ENCODE data around the gene VPS16. TPM values are rescaled to one million over a fixed set of nuclear protein-coding genes. Genes with fewer than 3 reads are reported as not detected.

Gene VPS16
- total RNA-seq, 2 donors from 2014 or later: 88.0 to 101 TPM

GRCh38 chr20:2873747-2874041 is 33.1 kb downstream of the VPS16 start:
- DNase-seq (ENCODE audit: low spot score) (peak; percentile 80), ATAC-seq (peak in 1 of 2 donors; percentile 68)
- H3K36me3 Mint-ChIP-seq: no peaks in the 10 kb centered on the region
- peak overlapping the region; percentile 77 for H3K4me3 Mint-ChIP-seq
- no peaks in the 10 kb centered on the region for H3K9me3 Mint-ChIP-seq
- peaks cover 52 to 54% of the 10 kb centered on the region in 2 donors for H3K4me1 Mint-ChIP-seq (ENCODE audit: low read depth in 2 of 2)
- peak overlapping the region; percentile 52 to 83 for H3K27ac Mint-ChIP-seq
- no peaks in the 10 kb centered on the region for H3K27me3 Mint-ChIP-seq

GRCh38 chr20:2874456-2874855 is 33.9 kb downstream of the VPS16 start:
- Mint-ChIP-seq H3K27me3 (no peaks in the 10 kb centered on the region), H3K4me3 (peak overlapping the region; percentile 77), H3K9me3 (no peaks in the 10 kb centered on the region), H3K4me1 (ENCODE audit: low read depth in 2 of 2) (peaks cover 55 to 57% of the 10 kb centered on the region in 2 donors), H3K36me3 (no peaks in the 10 kb centered on the region), H3K27ac (peak overlapping the region; percentile 52 to 83)
- ATAC-seq: no peak
- DNase-seq (ENCODE audit: low spot score): no peak

- no peak for DNase-seq (ENCODE audit: low spot score)
- Mint-ChIP-seq H3K27ac (peak overlapping the region; percentile 52 to 83), H3K27me3 (no peaks in the 10 kb centered on the region), H3K36me3 (no peaks in the 10 kb centered on the region), H3K4me1 (ENCODE audit: low read depth in 2 of 2) (peaks cover 57 to 58% of the 10 kb centered on the region in 2 donors), H3K9me3 (no peaks in the 10 kb centered on the region), H3K4me3 (peak overlapping the region; percentile 47)
- no peak for ATAC-seq
Observed at GRCh38 chr20:2875690-2876203, 35.2 kb downstream of the VPS16 start.

- H3K4me1 Mint-ChIP-seq (ENCODE audit: low read depth in 2 of 2): peaks cover 40 to 44% of the 10 kb centered on the region in 2 donors
- H3K4me3 Mint-ChIP-seq: no peak overlapping the region
- ATAC-seq (no peak), DNase-seq (ENCODE audit: low spot score) (no peak)
- no peaks in the 10 kb centered on the region for H3K36me3 Mint-ChIP-seq
- H3K27ac Mint-ChIP-seq: peak overlapping the region in 1 of 2 donors; percentile 30
- H3K9me3 Mint-ChIP-seq: no peaks in the 10 kb centered on the region
- H3K27me3 Mint-ChIP-seq: no peaks in the 10 kb centered on the region
Observed at GRCh38 chr20:2878515-2878914, 38.0 kb downstream of the VPS16 start.

GRCh38 chr20:2879146-2879545 is 38.6 kb downstream of the VPS16 start:
- Mint-ChIP-seq H3K36me3 (no peaks in the 10 kb centered on the region), H3K9me3 (no peaks in the 10 kb centered on the region), H3K27me3 (no peaks in the 10 kb centered on the region), H3K4me1 (ENCODE audit: low read depth in 2 of 2) (peaks cover 46 to 48% of the 10 kb centered on the region in 2 donors), H3K4me3 (no peak overlapping the region), H3K27ac (peak overlapping the region in 1 of 2 donors; percentile 30)
- ATAC-seq (no peak), DNase-seq (ENCODE audit: low spot score) (no peak)

GRCh38 chr20:2880650-2881049 is 40.1 kb downstream of the VPS16 start:
- Mint-ChIP-seq H3K9me3 (no peaks in the 10 kb centered on the region), H3K4me3 (no peak overlapping the region), H3K4me1 (ENCODE audit: low read depth in 2 of 2) (peaks cover 48 to 49% of the 10 kb centered on the region in 2 donors), H3K27ac (peak overlapping the region in 1 of 2 donors; percentile 50), H3K27me3 (no peaks in the 10 kb centered on the region), H3K36me3 (no peaks in the 10 kb centered on the region)
- no peak for ATAC-seq
- DNase-seq (ENCODE audit: low spot score): no peak

- Mint-ChIP-seq H3K4me3 (peak overlapping the region; percentile 69), H3K4me1 (ENCODE audit: low read depth in 2 of 2) (peaks cover 47 to 48% of the 10 kb centered on the region in 2 donors)
- peak in 1 of 2 donors; percentile 24 for ATAC-seq
Observed at GRCh38 chr20:2883726-2884637, 43.4 kb downstream of the VPS16 start.

GRCh38 chr20:2887715-2888114 is 47.2 kb downstream of the VPS16 start:
- H3K27ac Mint-ChIP-seq: peak overlapping the region in 1 of 2 donors; percentile 2
- DNase-seq (ENCODE audit: low spot score) (no peak), ATAC-seq (no peak)
- H3K4me3 Mint-ChIP-seq: no peak overlapping the region
- H3K27me3 Mint-ChIP-seq: no peaks in the 10 kb centered on the region
- no peaks in the 10 kb centered on the region for H3K36me3 Mint-ChIP-seq
- H3K9me3 Mint-ChIP-seq: peaks cover 4% of the 10 kb centered on the region
- H3K4me1 Mint-ChIP-seq (ENCODE audit: low read depth in 2 of 2): peaks cover 62 to 63% of the 10 kb centered on the region in 2 donors

More at GRCh38 chr20:2883726-2884637, 43.4 kb downstream of the VPS16 start:
- DNase-seq (ENCODE audit: low spot score): no peak
- H3K27me3 Mint-ChIP-seq: no peaks in the 10 kb centered on the region
- peak overlapping the region in 1 of 2 donors; percentile 68 for H3K27ac Mint-ChIP-seq
- H3K9me3 Mint-ChIP-seq: no peaks in the 10 kb centered on the region
- no peaks in the 10 kb centered on the region for H3K36me3 Mint-ChIP-seq

- Mint-ChIP-seq H3K36me3 (no peaks in the 10 kb centered on the region), H3K27me3 (no peaks in the 10 kb centered on the region), H3K4me1 (ENCODE audit: low read depth in 2 of 2) (peaks cover 66 to 68% of the 10 kb centered on the region in 2 donors), H3K9me3 (peaks cover 4% of the 10 kb centered on the region), H3K4me3 (no peak overlapping the region), H3K27ac (peak overlapping the region in 1 of 2 donors; percentile 32)
- no peak for DNase-seq (ENCODE audit: low spot score)
- ATAC-seq: no peak
Observed at GRCh38 chr20:2888224-2888955, 47.8 kb downstream of the VPS16 start.

GRCh38 chr20:2889209-2889608 is 48.7 kb downstream of the VPS16 start:
- ATAC-seq: no peak
- no peak overlapping the region for H3K27ac Mint-ChIP-seq
- H3K4me1 Mint-ChIP-seq (ENCODE audit: low read depth in 2 of 2): peaks cover 62 to 63% of the 10 kb centered on the region in 2 donors
- no peak overlapping the region for H3K4me3 Mint-ChIP-seq
- no peaks in the 10 kb centered on the region for H3K27me3 Mint-ChIP-seq
- no peaks in the 10 kb centered on the region for H3K36me3 Mint-ChIP-seq
- H3K9me3 Mint-ChIP-seq: peaks cover 4% of the 10 kb centered on the region
- DNase-seq (ENCODE audit: low spot score): no peak

GRCh38 chr20:2889797-2890196 is 49.3 kb downstream of the VPS16 start:
- no peak for ATAC-seq
- no peak overlapping the region for H3K4me3 Mint-ChIP-seq
- DNase-seq (ENCODE audit: low spot score): no peak
- peaks cover 56 to 62% of the 10 kb centered on the region in 2 donors for H3K4me1 Mint-ChIP-seq (ENCODE audit: low read depth in 2 of 2)
- H3K27ac Mint-ChIP-seq: peak overlapping the region in 1 of 2 donors; percentile 4
- peaks cover 4% of the 10 kb centered on the region for H3K9me3 Mint-ChIP-seq
- no peaks in the 10 kb centered on the region for H3K36me3 Mint-ChIP-seq
- H3K27me3 Mint-ChIP-seq: no peaks in the 10 kb centered on the region

- peak overlapping the region; percentile 4 to 8 for H3K27ac Mint-ChIP-seq
- peaks cover 47 to 52% of the 10 kb centered on the region in 2 donors for H3K4me1 Mint-ChIP-seq (ENCODE audit: low read depth in 2 of 2)
- no peaks in the 10 kb centered on the region for H3K27me3 Mint-ChIP-seq
- DNase-seq (ENCODE audit: low spot score): no peak
- H3K9me3 Mint-ChIP-seq: peaks cover 4% of the 10 kb centered on the region
- no peaks in the 10 kb centered on the region for H3K36me3 Mint-ChIP-seq
- peak overlapping the region; percentile 7 for H3K4me3 Mint-ChIP-seq
- ATAC-seq: no peak
Observed at GRCh38 chr20:2890742-2891141, 50.2 kb downstream of the VPS16 start.

GRCh38 chr20:2891343-2891742 is 50.8 kb downstream of the VPS16 start:
- Mint-ChIP-seq H3K4me3 (no peak overlapping the region), H3K36me3 (no peaks in the 10 kb centered on the region), H3K9me3 (peaks cover 4% of the 10 kb centered on the region), H3K27me3 (no peaks in the 10 kb centered on the region), H3K27ac (peak overlapping the region; percentile 4 to 8), H3K4me1 (ENCODE audit: low read depth in 2 of 2) (peaks cover 47 to 51% of the 10 kb centered on the region in 2 donors)
- no peak for ATAC-seq
- DNase-seq (ENCODE audit: low spot score): no peak

- no peak for DNase-seq (ENCODE audit: low spot score)
- no peak for ATAC-seq
- H3K4me1 Mint-ChIP-seq (ENCODE audit: low read depth in 2 of 2): peaks cover 49 to 53% of the 10 kb centered on the region in 2 donors
- H3K27ac Mint-ChIP-seq: no peak overlapping the region
- no peaks in the 10 kb centered on the region for H3K27me3 Mint-ChIP-seq
- H3K9me3 Mint-ChIP-seq: peaks cover 4% of the 10 kb centered on the region
- no peak overlapping the region for H3K4me3 Mint-ChIP-seq
- no peaks in the 10 kb centered on the region for H3K36me3 Mint-ChIP-seq
Observed at GRCh38 chr20:2892376-2892775, 51.8 kb downstream of the VPS16 start.

All from natural killer cell treated with Interleukin-12 subunit alpha and Interleukin-12 subunit beta and Interleukin-15 and Interleukin-18, amount 100 ng/mL, for 72 hours (primary cell).